D341Med (cell line): ENCODE data around the gene SLC25A40.
"Not testable (repeated sequence)": the region's sequence is repeated elsewhere in the genome, so short reads cannot be mapped to it uniquely, and the experiment has no call there.

ENCODE experiments used
- DNase-seq: peaks from one replicate; pipeline ENCODE4 v3.0.0; 2012; ENCODE audit warnings: low spot score

The SLC25A40 gene, protein sequence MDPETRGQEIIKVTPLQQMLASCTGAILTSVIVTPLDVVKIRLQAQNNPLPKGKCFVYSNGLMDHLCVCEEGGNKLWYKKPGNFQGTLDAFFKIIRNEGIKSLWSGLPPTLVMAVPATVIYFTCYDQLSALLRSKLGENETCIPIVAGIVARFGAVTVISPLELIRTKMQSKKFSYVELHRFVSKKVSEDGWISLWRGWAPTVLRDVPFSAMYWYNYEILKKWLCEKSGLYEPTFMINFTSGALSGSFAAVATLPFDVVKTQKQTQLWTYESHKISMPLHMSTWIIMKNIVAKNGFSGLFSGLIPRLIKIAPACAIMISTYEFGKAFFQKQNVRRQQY

DNA sequence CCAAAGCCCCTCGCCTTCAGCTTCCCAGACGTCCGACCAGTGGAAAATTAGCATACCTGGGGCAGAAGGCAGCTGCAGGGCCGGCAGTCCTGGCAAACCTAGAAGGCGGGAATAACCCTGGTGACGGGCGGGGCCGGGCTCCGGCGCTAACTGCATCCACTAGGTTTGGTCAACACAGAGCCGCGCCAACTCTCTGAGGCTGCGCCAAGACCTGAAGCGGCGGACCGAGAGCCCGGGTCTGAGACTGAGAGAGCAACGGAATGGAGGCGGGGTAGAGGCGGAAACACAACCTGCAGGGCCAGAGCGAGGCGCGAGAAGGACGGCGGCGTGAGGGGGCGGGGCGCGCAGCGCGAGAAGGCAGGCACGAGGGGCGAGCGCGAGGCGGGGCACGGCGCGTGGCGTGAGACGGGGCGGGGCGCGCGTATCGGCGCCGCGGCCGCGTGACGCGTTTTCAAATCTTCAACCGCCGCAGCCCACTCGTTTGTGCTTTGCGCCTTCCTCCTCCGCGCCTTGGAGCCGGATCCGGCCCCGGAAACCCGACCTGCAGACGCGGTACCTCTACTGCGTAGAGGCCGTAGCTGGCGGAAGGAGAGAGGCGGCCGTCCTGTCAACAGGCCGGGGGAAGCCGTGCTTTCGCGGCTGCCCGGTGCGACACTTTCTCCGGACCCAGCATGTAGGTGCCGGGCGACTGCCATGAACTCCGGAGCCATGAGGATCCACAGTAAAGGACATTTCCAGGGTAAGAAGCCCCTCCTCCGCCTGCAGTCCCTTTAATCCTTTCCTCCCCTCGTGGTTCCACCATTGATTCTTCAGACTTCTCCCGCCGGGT lies at the start of gene SLC25A40, which contains the start of gene DBF4:
SLC25A40 (minus strand) TSS at position 321 of the 829 bp plus-strand sequence. CDS start 17,633 bp downstream, outside the sequence.
DBF4 (plus strand) TSS at position 454 of the 829 bp plus-strand sequence; CDS start at position 694, 240 bp downstream.
- peak; percentile 96 for DNase-seq

DNA sequence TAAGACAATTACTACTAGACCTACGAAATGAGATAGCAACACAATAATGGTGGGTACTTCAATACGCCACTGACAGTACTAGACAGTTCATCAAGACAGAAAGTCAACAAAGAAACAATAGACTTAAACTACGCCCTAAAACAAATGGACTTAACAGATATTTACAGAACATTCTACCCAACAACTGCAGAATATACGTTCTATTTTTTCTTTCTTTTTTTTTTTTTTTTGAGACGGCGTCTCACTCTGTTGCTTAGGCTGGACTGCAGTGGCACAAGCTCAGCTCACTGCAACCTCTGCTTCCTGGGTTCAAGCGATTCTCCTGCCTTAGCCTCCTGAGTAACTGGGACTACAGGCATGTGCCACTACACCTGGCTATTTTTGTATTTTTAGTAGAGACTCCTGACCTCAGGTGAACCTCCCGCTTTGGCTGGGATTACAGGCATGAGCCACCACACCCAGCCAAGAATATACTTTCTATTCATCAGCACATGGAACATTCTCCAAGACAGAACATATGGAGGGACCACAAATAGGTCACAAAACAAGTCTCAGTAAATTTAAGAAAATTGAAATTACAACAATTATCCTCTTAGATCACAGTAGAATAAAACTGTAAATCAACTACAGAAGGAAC lies 46.7 kb upstream of the SLC25A40 start:
- not testable (repeated sequence) for DNase-seq

GRCh38 chr7:87920578-87920977 lies 44.4 kb upstream of the SLC25A40 start:
- DNase-seq = no peak

- no peak for DNase-seq
These were observed 43.7 kb upstream of the SLC25A40 start for GRCh38 chr7:87919875-87920274.

- no peak for DNase-seq
These were observed 42.6 kb upstream of the SLC25A40 start for GRCh38 chr7:87918740-87919139.

DNA sequence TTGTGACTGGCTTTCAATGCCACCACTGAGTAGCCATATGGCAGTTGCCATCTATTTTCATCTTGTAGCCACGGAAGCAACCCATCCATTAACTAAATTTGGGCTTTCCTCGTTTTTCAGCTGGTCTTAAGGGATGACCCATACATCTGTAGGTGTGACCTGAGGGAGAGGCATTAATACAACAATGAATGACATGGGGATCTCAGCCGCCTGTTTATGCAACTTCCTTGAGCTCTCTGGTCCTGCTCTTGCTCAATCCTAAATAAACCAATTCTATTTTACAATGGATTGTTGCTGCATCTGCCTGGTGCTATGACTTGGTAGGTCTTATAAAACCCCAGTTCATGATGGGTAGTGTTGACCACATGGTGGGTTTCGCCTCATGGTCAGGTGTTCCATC lies 36.0 kb upstream of the SLC25A40 start:
- no peak for DNase-seq

DNA sequence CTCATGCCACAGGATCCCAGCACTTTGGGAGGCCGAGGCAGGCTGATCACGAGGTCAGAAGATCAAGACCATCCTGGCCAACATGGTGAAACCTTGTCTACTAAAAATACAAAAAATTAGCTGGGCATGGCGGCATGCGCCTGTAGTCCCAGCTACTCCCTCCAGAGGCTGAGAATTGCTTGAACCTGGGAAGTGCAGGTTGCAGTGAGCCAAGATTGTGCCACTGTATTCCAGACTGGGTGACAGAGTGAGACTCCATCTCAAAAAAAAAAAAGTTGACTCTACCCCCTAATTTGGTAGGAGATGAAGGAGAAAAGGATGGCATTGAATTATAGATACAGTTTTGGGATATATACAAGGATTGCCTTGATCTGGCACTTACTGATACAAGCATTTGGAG lies 32.7 kb upstream of the SLC25A40 start:
- not testable (repeated sequence) for DNase-seq

DNA sequence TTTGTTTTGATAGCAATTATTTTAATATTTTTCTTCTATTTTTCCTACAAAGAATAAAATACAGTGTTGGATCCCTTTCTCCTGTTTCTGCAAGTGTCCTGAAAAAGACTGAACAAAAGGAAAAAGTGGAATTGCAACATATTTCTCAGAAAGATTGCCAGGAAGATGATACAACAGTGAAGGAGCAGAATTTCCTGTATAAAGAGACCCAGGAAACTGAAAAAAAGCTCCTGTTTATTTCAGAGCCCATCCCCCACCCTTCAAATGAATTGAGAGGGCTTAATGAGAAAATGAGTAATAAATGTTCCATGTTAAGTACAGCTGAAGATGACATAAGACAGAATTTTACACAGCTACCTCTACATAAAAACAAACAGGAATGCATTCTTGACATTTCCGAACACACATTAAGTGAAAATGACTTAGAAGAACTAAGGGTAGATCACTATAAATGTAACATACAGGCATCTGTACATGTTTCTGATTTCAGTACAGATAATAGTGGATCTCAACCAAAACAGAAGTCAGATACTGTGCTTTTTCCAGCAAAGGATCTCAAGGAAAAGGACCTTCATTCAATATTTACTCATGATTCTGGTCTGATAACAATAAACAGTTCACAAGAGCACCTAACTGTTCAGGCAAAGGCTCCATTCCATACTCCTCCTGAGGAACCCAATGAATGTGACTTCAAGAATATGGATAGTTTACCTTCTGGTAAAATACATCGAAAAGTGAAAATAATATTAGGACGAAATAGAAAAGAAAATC lies 31.2 kb upstream of the SLC25A40 start:
- not testable (repeated sequence) for DNase-seq

GRCh38 chr7:87899255-87899654 lies 23.1 kb upstream of the SLC25A40 start:
- no peak for DNase-seq

- DNase-seq = no peak
These were observed 19.2 kb upstream of the SLC25A40 start for GRCh38 chr7:87895363-87895762.

DNA sequence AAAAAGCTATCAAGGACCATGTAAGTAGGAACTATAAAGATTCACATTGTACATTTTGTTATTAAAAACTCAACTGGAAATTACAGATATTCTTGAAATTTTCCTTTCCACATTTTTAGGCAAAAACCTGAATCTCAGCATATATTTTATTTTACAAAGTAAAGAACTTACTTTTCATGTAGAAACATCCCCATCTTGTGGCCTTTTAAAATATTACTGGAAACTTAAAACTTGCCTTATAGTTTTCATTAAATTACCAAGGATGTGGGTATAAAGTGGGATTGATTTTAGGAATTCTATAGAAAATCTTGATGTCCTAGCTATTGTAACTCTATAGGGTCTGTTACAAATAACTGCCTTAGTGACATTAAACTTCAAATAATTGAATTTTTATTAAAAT lies 10.7 kb upstream of the SLC25A40 start:
- no peak for DNase-seq

DNA sequence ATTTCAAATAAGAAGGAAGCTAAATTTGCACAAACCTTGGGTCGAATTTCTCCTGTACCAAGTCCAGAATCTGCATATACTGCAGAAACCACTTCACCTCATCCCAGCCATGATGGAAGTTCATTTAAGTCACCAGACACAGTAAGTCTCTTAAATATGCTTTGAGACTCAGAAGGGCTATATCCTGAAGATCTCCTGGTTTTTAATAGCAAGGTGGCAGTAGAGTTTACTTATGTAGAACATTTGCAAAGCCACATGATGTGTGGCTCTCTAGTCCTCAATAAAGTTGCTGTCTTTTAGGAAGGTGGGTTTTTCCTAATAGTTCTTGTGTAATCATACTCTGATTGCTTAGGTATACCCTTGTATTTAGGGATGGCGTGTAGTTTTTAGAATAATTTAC lies 8.9 kb upstream of the SLC25A40 start:
- no peak for DNase-seq

- DNase-seq = no peak
These were observed 6.2 kb upstream of the SLC25A40 start for GRCh38 chr7:87882151-87882937.

DNA sequence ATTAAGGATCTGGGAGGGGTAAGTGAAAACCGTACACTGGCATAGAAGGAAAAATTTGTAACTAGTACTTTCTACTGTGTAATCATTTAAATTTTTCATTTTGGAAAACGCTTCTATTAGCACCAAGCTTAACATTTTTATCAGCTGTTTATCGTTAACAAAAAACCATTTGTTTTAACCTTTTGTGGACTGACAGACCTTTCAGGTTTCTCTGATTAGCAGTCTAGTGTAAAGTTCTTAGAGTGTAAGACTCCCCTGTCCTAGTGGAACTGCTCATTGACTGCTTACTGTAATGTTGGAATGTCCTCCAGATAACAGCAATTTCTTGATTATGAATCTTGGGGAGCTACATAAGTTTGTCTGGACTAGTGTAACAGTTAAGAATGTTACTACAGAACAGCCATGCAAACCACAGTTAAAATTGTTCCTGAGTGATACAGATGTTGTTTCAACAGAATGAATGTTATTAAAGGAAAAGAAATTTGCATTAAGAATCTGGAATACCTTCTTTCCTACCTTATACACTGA lies 2.1 kb upstream of the SLC25A40 start:
- DNase-seq = no peak

DNA sequence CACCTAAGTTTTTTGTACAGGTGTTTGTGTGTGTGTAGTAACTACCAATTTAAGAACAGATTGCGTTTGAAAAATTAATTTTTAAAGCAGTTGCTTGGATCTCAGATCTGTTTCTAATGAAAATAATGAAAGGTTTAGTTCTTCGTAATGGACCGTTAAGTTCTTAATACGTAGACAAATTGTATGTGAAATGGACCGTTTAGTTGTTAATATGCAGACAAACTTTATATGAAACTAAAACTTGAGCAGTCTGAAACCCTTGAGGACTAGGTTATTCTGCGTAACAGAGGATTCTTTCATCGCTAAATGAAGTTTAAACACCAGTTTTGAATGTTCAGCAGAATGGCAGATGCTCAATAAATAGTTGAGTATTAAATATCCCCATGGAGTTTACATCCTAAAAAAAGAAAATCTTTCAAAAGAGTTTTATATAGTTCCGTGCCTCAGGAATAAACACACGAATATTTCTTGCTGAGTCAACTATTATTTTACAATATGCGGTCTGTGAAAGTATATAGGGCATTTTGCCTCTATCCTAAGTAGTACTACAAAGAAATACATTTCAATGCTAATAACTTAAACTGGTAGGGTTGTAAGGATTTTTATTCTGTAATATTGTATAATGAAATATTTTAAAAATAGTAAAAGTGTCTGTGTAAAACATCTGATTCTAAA lies 1.3 kb upstream of the SLC25A40 start:
- no peak for DNase-seq

DNA sequence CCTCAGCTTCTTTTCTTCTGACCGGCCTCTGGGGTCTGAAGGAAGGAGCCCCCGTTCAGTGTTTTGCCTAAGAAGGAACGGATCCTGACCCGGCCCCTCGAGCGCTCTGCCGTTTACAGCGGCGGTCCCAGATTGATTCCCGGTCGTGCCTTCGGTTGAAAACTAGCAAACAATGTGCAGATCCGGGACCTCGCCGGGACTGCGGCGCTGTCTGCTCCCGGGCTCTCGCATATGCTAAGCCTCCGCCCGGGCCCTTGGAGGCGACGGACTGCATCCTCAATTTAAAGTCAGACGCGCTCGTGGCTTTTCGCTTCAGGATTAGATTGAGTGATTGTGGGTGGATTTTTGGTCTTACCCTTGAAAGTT lies 692 bp upstream of the SLC25A40 start:
- DNase-seq = peak; percentile 77

DNA sequence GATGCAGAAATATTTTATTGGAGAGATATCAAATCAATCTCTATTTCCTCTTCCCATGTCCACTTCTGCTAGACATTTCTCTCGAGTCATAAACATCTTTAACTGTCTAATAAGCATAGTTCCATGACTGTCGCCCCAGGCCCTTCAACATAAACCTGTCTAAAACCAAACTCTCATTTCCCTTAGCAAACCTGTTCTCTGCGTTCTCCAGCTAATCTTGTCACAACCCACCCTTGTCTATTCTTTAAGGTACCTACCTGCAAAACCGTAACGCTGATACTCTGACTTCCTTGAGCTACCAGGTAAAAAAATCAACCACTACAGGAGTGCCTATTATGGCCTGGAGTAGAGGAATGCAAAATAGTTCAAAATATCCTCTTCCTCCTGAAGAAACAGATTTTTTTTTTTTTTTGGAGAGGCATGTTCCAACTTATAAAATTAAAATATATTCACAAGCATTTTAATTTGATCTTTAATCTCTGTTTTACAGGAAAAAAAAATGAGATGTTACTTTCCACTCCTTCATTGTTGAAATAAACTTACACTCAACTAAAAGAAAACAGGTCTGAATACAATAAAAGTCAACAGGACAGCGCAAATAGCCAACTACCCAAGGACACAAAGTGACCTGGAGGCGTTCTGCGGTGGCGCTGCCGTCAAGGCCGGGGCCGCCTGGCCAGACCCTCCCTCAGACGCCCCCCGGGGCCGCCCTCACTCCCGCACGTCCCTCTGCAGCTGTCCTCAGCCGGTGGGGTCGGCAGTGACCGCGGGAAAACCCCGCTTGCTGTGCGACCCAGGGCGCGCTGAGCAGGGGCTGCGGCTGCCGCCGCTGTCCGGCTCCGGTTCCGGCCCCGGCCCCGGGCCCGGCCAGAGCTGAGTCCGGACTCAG lies 765 bp downstream of the SLC25A40 start:
- no peak for DNase-seq

DNA sequence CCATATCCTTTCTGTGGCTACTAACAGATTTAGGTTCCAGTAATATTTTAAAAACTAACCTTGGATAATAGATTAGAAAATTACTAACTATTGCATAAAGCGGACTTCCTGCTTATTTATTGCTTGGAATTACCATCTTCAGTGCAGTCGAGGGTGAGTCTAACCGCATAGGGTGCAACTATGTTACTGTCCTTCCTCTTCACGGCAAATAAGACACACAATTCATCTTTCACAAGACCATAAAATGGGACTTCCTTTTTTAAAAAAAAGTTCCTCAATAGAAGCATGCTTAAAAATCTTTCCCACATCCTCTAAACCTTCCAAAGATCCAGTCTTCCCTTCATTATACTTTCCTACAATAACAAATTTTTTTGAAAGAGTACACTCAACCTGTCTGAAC lies 2.1 kb downstream of the SLC25A40 start:
- no peak for DNase-seq

DNA sequence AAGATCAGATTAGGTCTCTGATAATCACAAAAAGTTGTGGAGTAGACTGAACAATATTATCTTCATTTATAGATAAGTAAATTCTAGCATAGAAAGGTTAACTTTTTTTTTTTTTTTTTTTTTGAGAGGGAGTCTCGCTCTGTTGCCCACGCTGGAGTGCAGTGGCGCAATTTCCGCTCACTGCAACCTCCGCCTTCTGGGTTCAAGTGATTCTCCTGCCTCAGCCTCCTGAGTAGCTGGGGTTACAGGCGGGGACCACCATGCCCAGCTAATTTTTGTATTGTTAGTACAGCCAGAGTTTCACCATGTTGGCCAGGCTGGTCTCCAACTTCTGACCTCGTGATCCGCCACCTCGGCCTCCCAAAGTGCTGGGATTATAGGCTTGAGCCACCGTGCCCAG lies 2.8 kb downstream of the SLC25A40 start:
- DNase-seq = not testable (repeated sequence)
